Activated T-helper 2 cell treated with anti-CD3 and anti-CD28 coated beads, Interferon-gamma antibody, Interleukin-2, Interleukin-4, amounts not matched to agents 10 μg/mL and 5 μg/mL and 100 μg/mL, durations not matched to agents 14 hours and 24 hours and 36 hours (primary cell): ENCODE data around the gene MAMDC4. TPM values are rescaled to one million over a fixed set of nuclear protein-coding genes. Genes with fewer than 3 reads are reported as not detected.
"Not testable (repeated sequence)": the region's sequence is repeated elsewhere in the genome, so short reads cannot be mapped to it uniquely, and the experiment has no call there.

Source experiments
- DNase-seq: peaks from one replicate; pipeline ENCODE4 v3.0.0; 2021; ENCODE audit warnings: low spot score
- H3K27ac Mint-ChIP-seq: one replicate; pipeline ENCODE4 v1.8.0; 2021; ENCODE audit warnings: mixed read lengths
- H3K27me3 Mint-ChIP-seq: one replicate; pipeline ENCODE4 v1.8.0; 2021; ENCODE audit warnings: low read depth, mixed read lengths
- H3K36me3 Mint-ChIP-seq: one replicate; pipeline ENCODE4 v1.8.0; 2021; ENCODE audit warnings: low read depth, mixed read lengths
- H3K4me1 Mint-ChIP-seq: one replicate; pipeline ENCODE4 v1.8.0; 2021; ENCODE audit warnings: low read depth, mixed read lengths
- H3K4me3 Mint-ChIP-seq: one replicate; pipeline ENCODE4 v1.8.0; 2021; ENCODE audit warnings: low read depth, mild to moderate bottlenecking, moderate library complexity, mixed read lengths
- H3K9me3 Mint-ChIP-seq: one replicate; pipeline ENCODE4 v1.8.0; 2021; ENCODE audit warnings: mixed read lengths
- intact Hi-C: fragments of 100-400 bp; cut with micrococcal nuclease; formaldehyde crosslinking; loops from one replicate; pipeline ENCODE4 v1.15.1; 2023
- total RNA-seq: library from RNA; stranded (reverse); gene quantifications from 2 replicates; pipeline ENCODE4 v1.2.3, GENCODE V29; 2022

MAMDC4 gene
- total RNA-seq, 1 donor from 2014 or later = 21.0 TPM

- Mint-ChIP-seq H3K4me3 (no peak overlapping the region), H3K27me3 (no peaks in the 10 kb centered on the region), H3K4me1 (no peaks in the 10 kb centered on the region), H3K9me3 (no peaks in the 10 kb centered on the region), H3K36me3 (peaks cover 33% of the 10 kb centered on the region), H3K27ac (no peak overlapping the region)
- intact Hi-C loops = no loop called here
- DNase-seq = no peak
Measured at GRCh38 chr9:136828474-136829140, 23.5 kb upstream of the MAMDC4 start.

- intact Hi-C loops = no loop called here
- no peaks in the 10 kb centered on the region for H3K4me1 Mint-ChIP-seq
- H3K9me3 Mint-ChIP-seq = no peaks in the 10 kb centered on the region
- H3K36me3 Mint-ChIP-seq = peaks cover 30% of the 10 kb centered on the region
- no peak overlapping the region for H3K4me3 Mint-ChIP-seq
- H3K27me3 Mint-ChIP-seq = no peaks in the 10 kb centered on the region
- DNase-seq = no peak
- no peak overlapping the region for H3K27ac Mint-ChIP-seq
Measured at GRCh38 chr9:136829412-136829811, 22.7 kb upstream of the MAMDC4 start.

- no peak overlapping the region for H3K27ac Mint-ChIP-seq
- H3K27me3 Mint-ChIP-seq = no peaks in the 10 kb centered on the region
- intact Hi-C loops = no loop called here
- no peaks in the 10 kb centered on the region for H3K4me1 Mint-ChIP-seq
- H3K4me3 Mint-ChIP-seq = no peak overlapping the region
- no peaks in the 10 kb centered on the region for H3K9me3 Mint-ChIP-seq
- H3K36me3 Mint-ChIP-seq = peaks cover 26% of the 10 kb centered on the region
- no peak for DNase-seq
Measured at GRCh38 chr9:136829981-136830885, 21.9 kb upstream of the MAMDC4 start.

GRCh38 chr9:136831002-136831719 lies 21.0 kb upstream of the MAMDC4 start:
- Mint-ChIP-seq H3K9me3 (no peaks in the 10 kb centered on the region), H3K36me3 (peaks cover 20% of the 10 kb centered on the region), H3K4me1 (no peaks in the 10 kb centered on the region), H3K27ac (no peak overlapping the region), H3K4me3 (no peak overlapping the region), H3K27me3 (no peaks in the 10 kb centered on the region)
- no peak for DNase-seq
- intact Hi-C loops = no loop called here

GRCh38 chr9:136831720-136832104 lies 20.4 kb upstream of the MAMDC4 start:
- intact Hi-C loops = no loop called here
- H3K4me1 Mint-ChIP-seq = no peaks in the 10 kb centered on the region
- no peak overlapping the region for H3K27ac Mint-ChIP-seq
- H3K27me3 Mint-ChIP-seq = no peaks in the 10 kb centered on the region
- no peak overlapping the region for H3K4me3 Mint-ChIP-seq
- no peaks in the 10 kb centered on the region for H3K9me3 Mint-ChIP-seq
- peaks cover 19% of the 10 kb centered on the region for H3K36me3 Mint-ChIP-seq
- DNase-seq = no peak

GRCh38 chr9:136832581-136832980 lies 19.6 kb upstream of the MAMDC4 start:
- Mint-ChIP-seq H3K27me3 (no peaks in the 10 kb centered on the region), H3K9me3 (no peaks in the 10 kb centered on the region), H3K4me1 (no peaks in the 10 kb centered on the region), H3K4me3 (no peak overlapping the region), H3K27ac (no peak overlapping the region), H3K36me3 (peaks cover 19% of the 10 kb centered on the region)
- intact Hi-C loops = no loop called here
- no peak for DNase-seq

GRCh38 chr9:136833381-136834048 lies 18.6 kb upstream of the MAMDC4 start:
- H3K4me3 Mint-ChIP-seq, DNase-seq, H3K4me1 Mint-ChIP-seq, H3K9me3 Mint-ChIP-seq, H3K27ac Mint-ChIP-seq, intact Hi-C loops, H3K27me3 Mint-ChIP-seq: not testable (repeated sequence)
- peaks cover 22% of the 10 kb centered on the region for H3K36me3 Mint-ChIP-seq

GRCh38 chr9:136835162-136835931 lies 16.8 kb upstream of the MAMDC4 start:
- H3K9me3 Mint-ChIP-seq = no peaks in the 10 kb centered on the region
- no peak overlapping the region for H3K4me3 Mint-ChIP-seq
- H3K27ac Mint-ChIP-seq = no peak overlapping the region
- intact Hi-C loops = no loop called here
- H3K36me3 Mint-ChIP-seq = peaks cover 23% of the 10 kb centered on the region
- no peaks in the 10 kb centered on the region for H3K27me3 Mint-ChIP-seq
- H3K4me1 Mint-ChIP-seq = no peaks in the 10 kb centered on the region
- DNase-seq = no peak

- Mint-ChIP-seq H3K36me3 (peaks cover 19% of the 10 kb centered on the region), H3K27me3 (no peaks in the 10 kb centered on the region), H3K27ac (no peak overlapping the region), H3K9me3 (no peaks in the 10 kb centered on the region), H3K4me1 (no peaks in the 10 kb centered on the region), H3K4me3 (no peak overlapping the region)
- intact Hi-C loops = no loop called here
- DNase-seq = no peak
Measured at GRCh38 chr9:136835932-136836904, 15.9 kb upstream of the MAMDC4 start.

GRCh38 chr9:136837146-136837855 lies 14.8 kb upstream of the MAMDC4 start:
- H3K4me1 Mint-ChIP-seq = no peaks in the 10 kb centered on the region
- intact Hi-C loops = no loop called here
- no peak for DNase-seq
- no peaks in the 10 kb centered on the region for H3K9me3 Mint-ChIP-seq
- no peak overlapping the region for H3K4me3 Mint-ChIP-seq
- H3K36me3 Mint-ChIP-seq = peaks cover 15% of the 10 kb centered on the region
- H3K27me3 Mint-ChIP-seq = no peaks in the 10 kb centered on the region
- no peak overlapping the region for H3K27ac Mint-ChIP-seq

- H3K9me3 Mint-ChIP-seq, H3K27ac Mint-ChIP-seq, H3K27me3 Mint-ChIP-seq, intact Hi-C loops, H3K4me1 Mint-ChIP-seq, DNase-seq, H3K4me3 Mint-ChIP-seq: not testable (repeated sequence)
- peaks cover 14% of the 10 kb centered on the region for H3K36me3 Mint-ChIP-seq
Measured at GRCh38 chr9:136837856-136838277, 14.3 kb upstream of the MAMDC4 start.
